DMS 273 treated with DMSO at 0.1 percent for 48 hours (cell line): ENCODE measurements around the gene TIGD1.
"Not testable (repeated sequence)": the region's sequence is repeated elsewhere in the genome, so short reads cannot be mapped to it uniquely, and the experiment has no call there.

Experiments used
- DNase-seq: peaks from one replicate; lab custom pipeline; 2025; lab: John Stamatoyannopoulos, UW

Gene TIGD1

GRCh38 chr2:232570481-232570880, 20.1 kb upstream of the TIGD1 start:
- not testable (repeated sequence) for DNase-seq

- no peak for DNase-seq
Measured at GRCh38 chr2:232569541-232569940, 19.2 kb upstream of the TIGD1 start.

- DNase-seq: no peak
Measured at GRCh38 chr2:232568161-232568560, 17.8 kb upstream of the TIGD1 start.

- no peak for DNase-seq
Measured at GRCh38 chr2:232567721-232568120, 17.4 kb upstream of the TIGD1 start.

- no peak for DNase-seq
Measured at GRCh38 chr2:232563580-232563979, 13.2 kb upstream of the TIGD1 start.

- DNase-seq: no peak
Measured at GRCh38 chr2:232562515-232563151, 12.3 kb upstream of the TIGD1 start.

- DNase-seq: no peak
Measured at GRCh38 chr2:232556426-232556825, 6.1 kb upstream of the TIGD1 start.

- DNase-seq: no peak
Measured at GRCh38 chr2:232551776-232552175, 1.4 kb upstream of the TIGD1 start.

- no peak for DNase-seq
Measured at GRCh38 chr2:232551250-232551638, 887 bp upstream of the TIGD1 start.

GRCh38 chr2:232549655-232550353, 553 bp downstream of the TIGD1 start:
- DNase-seq: no peak

- no peak for DNase-seq
Measured at GRCh38 chr2:232547991-232548390, 2.4 kb downstream of the TIGD1 start.

GRCh38 chr2:232545511-232546375, 4.6 kb downstream of the TIGD1 start:
- DNase-seq: no peak

- DNase-seq: no peak
Measured at GRCh38 chr2:232544674-232545073, 5.7 kb downstream of the TIGD1 start.

GRCh38 chr2:232543928-232544631, 6.3 kb downstream of the TIGD1 start:
- DNase-seq: no peak

- no peak for DNase-seq
Measured at GRCh38 chr2:232543491-232543890, 6.9 kb downstream of the TIGD1 start.

- no peak for DNase-seq
Measured at GRCh38 chr2:232542715-232543467, 7.5 kb downstream of the TIGD1 start.

GRCh38 chr2:232541961-232542714, 8.2 kb downstream of the TIGD1 start:
- DNase-seq: no peak

- DNase-seq: no peak
Measured at GRCh38 chr2:232541195-232541960, 9.0 kb downstream of the TIGD1 start.

- DNase-seq: no peak
Measured at GRCh38 chr2:232540441-232541041, 9.8 kb downstream of the TIGD1 start.
